Gastrocnemius medialis (tissue), 4 donors: ENCODE results near the gene KHDRBS1. TPM values are rescaled to one million over a fixed set of nuclear protein-coding genes. Genes with fewer than 3 reads are reported as not detected.
"Not testable (repeated sequence)": the region's sequence is repeated elsewhere in the genome, so short reads cannot be mapped to it uniquely, and the experiment has no call there.

Experiments
- ATAC-seq, 2 donors: fragments of 150-250 bp; one replicate each; pipeline ENCODE4 v1.9.1; 2016
- DNase-seq, 2 donors: peaks; one replicate each; pipeline ENCODE4 v3.0.0-alpha.2; 2019
- H3K27ac ChIP-seq, 4 donors: fragments of 200-600 bp; sonication (generic); 1 replicate in 1 of 4; 2 replicates in 3 of 4; pipeline ENCODE4 v1.5.1; 2016 to 2018; ENCODE audit warnings: mild to moderate bottlenecking in 2 of 4, moderate library complexity in 1 of 4
- H3K27me3 ChIP-seq, 3 donors: fragments of 200-600 bp; sonication (generic) in 2 of 3; 1 replicate in 1 of 3; 2 replicates in 2 of 3; pipeline versions ENCODE4 v1.5.1 to v1.6.0; 2016 to 2019; ENCODE audit warnings: mild to moderate bottlenecking in 1 of 3, moderate library complexity in 1 of 3
- H3K36me3 ChIP-seq, 2 donors: fragments of 200-600 bp; sonication (generic) in 1 of 2; one replicate each; pipeline ENCODE4 v1.5.1; 2017 to 2018
- H3K4me1 ChIP-seq, 2 donors: fragments of 200-600 bp; sonication (generic) in 1 of 2; one replicate each; pipeline ENCODE4 v1.5.1; 2016 to 2017; ENCODE audit warnings: mild to moderate bottlenecking in 2 of 2
- H3K4me3 ChIP-seq, 4 donors: fragments of 200-600 bp; sonication (generic) in 3 of 4; 1 replicate in 1 of 4; 2 replicates in 3 of 4; pipeline ENCODE4 v1.5.1; 2016 to 2019; ENCODE audit warnings: mild to moderate bottlenecking in 2 of 4
- H3K9me3 ChIP-seq, 3 donors: fragments of 200-600 bp; sonication (generic) in 2 of 3; 1 replicate in 1 of 3; 2 replicates in 2 of 3; pipeline ENCODE4 v1.5.1; 2016 to 2019
- POLR2A ChIP-seq, 2 donors: fragments of 450-650 bp; IDR thresholded peaks; one replicate each; pipeline ENCODE4 v1.6.1; 2017; ENCODE audit warnings: antibody characterized with exemption in 2 of 2, mild to moderate bottlenecking in 2 of 2, moderate library complexity in 2 of 2
- in situ Hi-C, 4 donors: fragments of 200-750 bp; cut with MboI; loops; one replicate each; pipeline versions ENCODE4 v1.15.0 to v1.8.0; 2017; ENCODE audit warnings: low sequenced_read_pairs in 4 of 4
- intact Hi-C: fragments of 100-400 bp; cut with DNase I; formaldehyde crosslinking; loops from one replicate; pipeline ENCODE4 v1.15.1; 2023; ENCODE audit warnings: low total_unique reads
- total RNA-seq, 4 donors: library from RNA; depleted of rRNA; stranded (reverse); fragments of >200 nt; gene quantifications; one replicate each; pipeline versions ENCODE4 v1.1.0 to v1.2.3, GENCODE V29; 2016
- TF ChIP-seq, protein P1 (sequence below), 5 experiments: fragments of 450-650 bp in 3 of 5; fragments of 200-600 bp in 2 of 5; sonication (generic) in 2 of 5; IDR thresholded peaks in 4 of 5; conservative IDR thresholded peaks in 1 of 5; 1 replicate in 4 of 5; 2 replicates in 1 of 5; pipeline ENCODE4 v1.5.1; 2016 to 2019; ENCODE audit warnings: antibody characterized with exemption in 5 of 5, mild to moderate bottlenecking in 3 of 5, moderate library complexity in 3 of 5

KHDRBS1 gene
- total RNA-seq, 4 donors from 2014 or later, result 19.9 to 50.3 (median 34.6) TPM

DNA sequence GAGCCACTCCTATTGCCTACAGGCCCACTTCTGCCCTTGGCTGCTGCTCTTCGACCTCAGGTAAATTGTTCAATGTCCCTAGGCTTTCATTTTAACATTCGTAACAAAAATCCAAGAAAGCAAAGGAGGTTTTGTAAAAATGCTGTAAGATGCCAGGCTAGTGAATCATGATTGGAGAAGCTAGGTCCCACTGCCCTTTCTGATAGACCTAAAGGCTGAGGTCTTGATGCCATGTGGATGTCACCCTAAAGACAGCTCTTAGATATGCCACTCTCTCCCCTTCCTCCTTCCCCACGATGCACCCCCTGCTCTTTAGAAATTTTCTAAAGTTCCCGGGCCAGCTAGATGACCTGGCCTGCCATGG, 49.2 kb downstream of the KHDRBS1 start:
- TF ChIP-seq, protein P1, sequence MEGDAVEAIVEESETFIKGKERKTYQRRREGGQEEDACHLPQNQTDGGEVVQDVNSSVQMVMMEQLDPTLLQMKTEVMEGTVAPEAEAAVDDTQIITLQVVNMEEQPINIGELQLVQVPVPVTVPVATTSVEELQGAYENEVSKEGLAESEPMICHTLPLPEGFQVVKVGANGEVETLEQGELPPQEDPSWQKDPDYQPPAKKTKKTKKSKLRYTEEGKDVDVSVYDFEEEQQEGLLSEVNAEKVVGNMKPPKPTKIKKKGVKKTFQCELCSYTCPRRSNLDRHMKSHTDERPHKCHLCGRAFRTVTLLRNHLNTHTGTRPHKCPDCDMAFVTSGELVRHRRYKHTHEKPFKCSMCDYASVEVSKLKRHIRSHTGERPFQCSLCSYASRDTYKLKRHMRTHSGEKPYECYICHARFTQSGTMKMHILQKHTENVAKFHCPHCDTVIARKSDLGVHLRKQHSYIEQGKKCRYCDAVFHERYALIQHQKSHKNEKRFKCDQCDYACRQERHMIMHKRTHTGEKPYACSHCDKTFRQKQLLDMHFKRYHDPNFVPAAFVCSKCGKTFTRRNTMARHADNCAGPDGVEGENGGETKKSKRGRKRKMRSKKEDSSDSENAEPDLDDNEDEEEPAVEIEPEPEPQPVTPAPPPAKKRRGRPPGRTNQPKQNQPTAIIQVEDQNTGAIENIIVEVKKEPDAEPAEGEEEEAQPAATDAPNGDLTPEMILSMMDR (IDR thresholded peaks at IDR 0.05 in 4 of 5, conservative IDR thresholded peaks at IDR 0.05 in 1 of 5), result no peak
- no peak for TF ChIP-seq POLR2A (IDR thresholded peaks at IDR 0.05)
- Histone ChIP-seq H3K27me3 (no peaks in the 10 kb centered on the region), H3K9me3 (no peaks in the 10 kb centered on the region), H3K4me3 (no peak overlapping the region), H3K36me3 (peaks cover 3 to 29% of the 10 kb centered on the region in 2 donors), H3K27ac (peak overlapping the region; percentile 66 to 75 (median 70)), H3K4me1 (peaks cover 14 to 18% of the 10 kb centered on the region in 2 donors)
- intact Hi-C loops, result no loop called here
- in situ Hi-C loops, result no loop called here
- DNase-seq (no peak), ATAC-seq (no peak)

GRCh38 chr1:32063261-32063681, 49.6 kb downstream of the KHDRBS1 start:
- intact Hi-C loops, result no loop called here
- Histone ChIP-seq H3K27ac (peak overlapping the region; percentile 66 to 75 (median 70)), H3K4me1 (peaks cover 14 to 18% of the 10 kb centered on the region in 2 donors), H3K9me3 (no peaks in the 10 kb centered on the region), H3K27me3 (no peaks in the 10 kb centered on the region), H3K4me3 (no peak overlapping the region), H3K36me3 (peaks cover 3 to 25% of the 10 kb centered on the region in 2 donors)
- TF ChIP-seq POLR2A (IDR thresholded peaks at IDR 0.05), result no peak
- TF ChIP-seq, protein P1 (IDR thresholded peaks at IDR 0.05 in 4 of 5, conservative IDR thresholded peaks at IDR 0.05 in 1 of 5), result peak; percentile 34 to 64 (median 48)
- ATAC-seq, result peak in 1 of 2 donors; percentile 65
- no peak for DNase-seq
- in situ Hi-C loops, result no loop called here

GRCh38 chr1:32065613-32066488, 52.2 kb downstream of the KHDRBS1 start:
- intact Hi-C loops, ATAC-seq, H3K9me3 ChIP-seq: not testable (repeated sequence)

DNA sequence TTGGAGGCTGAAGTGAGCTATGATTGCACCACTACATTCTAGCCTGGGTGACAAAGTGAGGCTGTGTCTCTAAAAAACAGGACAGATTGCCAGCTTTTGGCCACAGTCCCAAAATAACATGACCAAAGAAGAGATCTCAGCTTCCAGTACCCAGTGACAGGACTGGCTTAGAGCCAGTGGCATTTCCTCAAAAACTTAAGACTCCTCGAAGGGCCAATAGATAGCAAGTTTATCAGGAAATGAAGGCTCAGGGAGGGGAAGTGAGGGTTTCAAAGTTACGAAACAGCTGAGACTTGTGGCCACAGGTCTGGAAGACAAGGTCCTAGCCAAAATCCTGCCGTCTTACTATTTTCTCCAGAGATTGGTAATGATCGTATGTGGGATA, 52.8 kb downstream of the KHDRBS1 start:
- in situ Hi-C loops, result no loop called here
- no peaks in the 10 kb centered on the region for H3K36me3 ChIP-seq
- H3K27ac ChIP-seq, result peak overlapping the region; percentile 7 to 49 (median 21)
- no peaks in the 10 kb centered on the region for H3K27me3 ChIP-seq
- peaks cover 16 to 18% of the 10 kb centered on the region in 2 donors for H3K4me1 ChIP-seq
- TF ChIP-seq, protein P1 (IDR thresholded peaks at IDR 0.05 in 4 of 5, conservative IDR thresholded peaks at IDR 0.05 in 1 of 5), result no peak
- no peak for TF ChIP-seq POLR2A (IDR thresholded peaks at IDR 0.05)
- H3K4me3 ChIP-seq, result no peak overlapping the region
- H3K9me3 ChIP-seq, result no peaks in the 10 kb centered on the region
- DNase-seq (peak; percentile 53 to 67), ATAC-seq (peak; percentile 43 to 50)
- intact Hi-C loops, result no loop called here

More at GRCh38 chr1:32065613-32066488, 52.2 kb downstream of the KHDRBS1 start:
- H3K27me3 ChIP-seq, in situ Hi-C loops, H3K36me3 ChIP-seq, DNase-seq, H3K4me3 ChIP-seq: not testable (repeated sequence)
- Histone ChIP-seq H3K27ac (peak overlapping the region; percentile 7 to 49 (median 21)), H3K4me1 (peaks cover 14 to 18% of the 10 kb centered on the region in 2 donors)

DNA sequence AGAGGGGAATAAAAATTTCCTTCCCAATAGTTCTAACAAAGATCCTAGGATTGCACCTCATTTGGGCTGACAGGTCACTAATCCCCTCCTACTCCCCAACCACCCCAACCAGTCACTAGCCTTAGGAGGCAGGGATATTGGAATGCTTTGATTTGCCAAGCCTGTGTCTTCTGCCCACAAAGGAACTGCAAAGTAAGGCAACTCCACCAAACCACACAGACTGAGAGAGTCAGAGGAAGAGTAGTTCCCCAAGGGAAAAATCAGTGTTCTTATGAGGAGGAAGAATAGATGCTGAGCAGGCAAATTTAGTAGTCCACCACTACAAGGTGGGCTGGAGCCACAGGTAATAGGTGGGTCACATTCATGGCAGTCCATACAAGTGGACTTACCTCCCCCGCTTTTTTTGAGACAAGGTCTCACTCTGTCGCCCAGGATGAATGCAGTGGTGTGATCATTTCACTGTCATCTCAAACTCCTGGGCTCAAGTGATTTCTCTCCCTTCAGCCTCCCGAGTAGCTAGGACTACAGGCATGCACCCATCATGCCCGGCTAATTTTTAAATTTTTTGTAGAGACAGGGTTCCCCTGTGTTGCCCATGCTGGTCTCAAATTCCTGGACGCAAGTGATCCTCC, 55.4 kb downstream of the KHDRBS1 start:
- no peak for DNase-seq
- H3K4me1 ChIP-seq, result peaks cover 12 to 18% of the 10 kb centered on the region in 2 donors
- no peak for ATAC-seq
- TF ChIP-seq, protein P1 (IDR thresholded peaks at IDR 0.05 in 4 of 5, conservative IDR thresholded peaks at IDR 0.05 in 1 of 5), result no peak
- TF ChIP-seq POLR2A (IDR thresholded peaks at IDR 0.05), result no peak
- in situ Hi-C loops (no loop called here), intact Hi-C loops (no loop called here)
- no peak overlapping the region for H3K4me3 ChIP-seq
- H3K27ac ChIP-seq, result no peak overlapping the region
- H3K27me3 ChIP-seq, result no peaks in the 10 kb centered on the region
- H3K9me3 ChIP-seq, result no peaks in the 10 kb centered on the region
- no peaks in the 10 kb centered on the region for H3K36me3 ChIP-seq
